GM18508 (cell line): ENCODE measurements around the gene LAMB4.

Source experiments
- ATAC-seq: cut with Tn5 transposase; IDR thresholded peaks from one replicate; pipeline ENCODE4 v1.9.1; 2021; ENCODE audit warnings: moderate number of reproducible peaks; ENCODE audit not compliant: insufficient read depth, unreplicated experiment

The LAMB4 gene

GRCh38 chr7:108083980-108084379 lies 46.2 kb downstream of the LAMB4 start:
- no peak for ATAC-seq

GRCh38 chr7:108079648-108080591 lies 50.2 kb downstream of the LAMB4 start:
- ATAC-seq, result no peak

- no peak for ATAC-seq
Measured at GRCh38 chr7:108079276-108079647, 50.9 kb downstream of the LAMB4 start.

- no peak for ATAC-seq
Measured at GRCh38 chr7:108078691-108079090, 51.5 kb downstream of the LAMB4 start.

GRCh38 chr7:108078211-108078673 lies 51.9 kb downstream of the LAMB4 start:
- ATAC-seq, result no peak

GRCh38 chr7:108077709-108078108 lies 52.5 kb downstream of the LAMB4 start:
- no peak for ATAC-seq

DNA sequence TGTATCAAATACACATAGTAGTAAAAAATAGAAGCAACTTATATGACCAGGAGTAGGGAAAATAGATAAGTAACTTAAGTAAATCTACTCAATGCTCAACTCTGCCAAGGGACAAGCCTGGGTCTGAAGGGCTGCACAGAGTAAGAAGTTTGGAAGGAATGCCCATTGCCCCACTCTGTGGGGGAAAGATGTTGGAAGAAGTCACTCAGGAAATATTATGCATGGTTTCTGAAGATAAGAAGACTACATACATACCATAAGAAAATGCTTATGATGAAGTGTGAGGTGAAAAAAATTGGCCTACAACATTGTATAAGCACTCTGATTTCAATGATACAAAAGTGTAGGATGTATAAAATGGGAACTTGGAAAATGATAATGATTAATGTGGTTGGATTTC lies 54.0 kb downstream of the LAMB4 start:
- no peak for ATAC-seq

DNA sequence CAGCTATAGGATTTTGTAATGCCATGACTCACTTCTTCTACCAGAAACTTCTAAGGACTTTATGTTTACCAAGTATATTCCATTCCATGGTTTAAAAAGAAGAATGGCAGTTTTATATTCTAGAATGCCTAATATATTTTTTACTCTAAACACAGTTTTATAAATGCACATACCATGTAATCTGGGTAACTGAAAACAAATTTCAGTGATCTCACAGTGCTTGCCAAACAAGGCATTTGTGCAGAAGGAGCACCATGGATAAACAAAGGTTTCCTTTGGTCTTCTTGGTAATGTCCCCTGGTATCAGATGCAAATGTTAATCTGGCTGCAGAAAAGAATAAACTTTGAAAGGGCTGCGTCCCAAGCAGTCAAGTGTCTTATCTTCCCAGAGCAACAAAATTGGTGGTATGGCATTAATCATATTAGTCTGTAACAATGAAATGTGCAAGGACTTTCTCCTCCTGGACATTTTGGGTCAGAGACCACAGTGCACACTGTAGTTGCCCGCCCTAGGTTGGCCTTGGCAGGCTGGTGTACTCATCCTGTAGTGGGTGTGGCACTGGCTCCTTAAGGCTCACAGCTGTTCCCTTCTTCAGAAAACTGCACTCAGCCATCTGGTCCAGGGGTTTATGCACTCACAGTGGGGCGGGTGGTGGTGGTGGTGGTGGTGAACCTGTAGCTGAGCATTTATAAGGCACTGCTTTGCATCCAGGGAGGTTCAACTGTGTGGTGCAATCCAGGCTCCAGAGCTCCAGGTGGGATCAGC lies 56.7 kb downstream of the LAMB4 start:
- ATAC-seq, result no peak

DNA sequence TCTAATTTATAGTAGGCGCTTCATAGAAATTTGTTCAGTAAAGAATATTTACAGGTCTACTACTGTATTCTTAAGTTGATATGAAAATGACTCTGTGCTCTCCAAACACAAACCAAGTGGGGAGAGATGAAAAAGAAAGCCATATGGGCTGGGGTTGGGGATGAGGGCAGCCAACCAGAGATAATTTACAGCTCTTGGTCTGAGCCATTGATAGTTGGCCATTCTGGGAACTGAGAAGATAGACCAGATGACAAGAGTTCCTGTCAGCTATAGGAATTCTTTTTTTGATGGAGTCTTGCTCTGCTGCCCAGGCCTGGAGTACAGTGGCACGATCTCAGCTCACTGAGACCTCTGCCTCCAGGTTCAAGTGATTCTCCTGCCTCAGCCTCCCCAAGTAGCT lies 57.4 kb downstream of the LAMB4 start:
- ATAC-seq, result no peak

- ATAC-seq, result no peak
Measured at GRCh38 chr7:108072116-108072515, 58.0 kb downstream of the LAMB4 start.

DNA sequence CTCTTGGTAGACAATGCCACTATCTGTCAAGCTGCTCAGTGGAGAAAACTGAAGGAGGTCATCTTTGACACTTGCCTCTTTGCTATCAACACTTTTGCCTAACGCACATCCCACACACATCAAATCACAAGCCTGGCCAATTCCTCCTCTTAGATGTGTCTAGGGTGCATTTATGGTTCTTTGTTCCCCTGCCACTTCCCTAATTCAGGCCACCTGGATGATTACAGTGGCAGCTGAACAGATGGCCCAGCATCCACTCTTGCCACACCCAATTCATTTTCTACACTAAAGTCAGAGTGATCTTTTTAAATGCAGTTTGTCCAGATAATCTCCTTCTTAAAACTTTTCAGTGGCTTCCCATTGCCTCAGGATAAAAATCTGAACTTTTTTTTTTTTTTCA lies 58.6 kb downstream of the LAMB4 start:
- no peak for ATAC-seq

DNA sequence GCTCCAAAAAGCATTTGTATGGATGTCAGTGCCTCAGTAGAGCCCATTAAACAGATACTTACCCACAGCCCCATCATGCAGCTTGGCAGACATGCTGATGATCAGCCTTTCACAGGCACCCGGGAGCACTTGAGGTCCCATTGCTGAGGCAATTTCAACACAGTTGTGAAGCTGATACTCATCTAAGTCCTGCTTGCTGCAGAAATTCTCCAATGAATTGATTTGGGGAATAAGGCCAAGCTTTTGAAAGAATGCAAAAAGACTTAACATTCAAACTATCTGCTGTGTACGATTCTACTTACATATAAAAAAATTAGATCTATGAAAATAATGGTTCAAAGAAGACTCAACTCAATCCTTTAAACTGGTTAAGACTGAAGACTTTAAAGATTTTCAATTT lies 60.5 kb downstream of the LAMB4 start:
- ATAC-seq, result no peak

- no peak for ATAC-seq
Measured at GRCh38 chr7:108067844-108068243, 62.3 kb downstream of the LAMB4 start.

- ATAC-seq, result no peak
Measured at GRCh38 chr7:108066486-108066885, 63.7 kb downstream of the LAMB4 start.

DNA sequence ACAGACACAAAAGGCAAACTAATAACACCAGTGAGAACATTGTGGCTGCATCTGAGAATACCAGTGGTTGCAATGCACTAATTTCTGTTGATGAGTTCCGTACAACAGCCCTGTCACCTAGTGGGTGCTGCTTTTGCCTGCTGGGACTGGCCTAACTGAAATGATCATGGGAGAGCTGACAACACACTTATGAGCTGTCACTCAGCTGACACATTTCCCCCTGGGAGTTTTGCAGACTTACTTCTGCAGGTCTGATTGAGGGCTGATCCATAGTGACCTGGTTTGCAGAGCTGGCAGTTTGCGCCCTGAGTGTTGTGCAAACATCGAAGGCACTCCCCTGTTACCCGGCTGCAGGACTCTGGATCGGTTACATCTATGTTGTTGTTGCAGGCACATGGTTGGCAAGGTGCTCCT lies 66.6 kb downstream of the LAMB4 start:
- no peak for ATAC-seq

GRCh38 chr7:108062250-108063014 lies 67.7 kb downstream of the LAMB4 start:
- ATAC-seq, result no peak

DNA sequence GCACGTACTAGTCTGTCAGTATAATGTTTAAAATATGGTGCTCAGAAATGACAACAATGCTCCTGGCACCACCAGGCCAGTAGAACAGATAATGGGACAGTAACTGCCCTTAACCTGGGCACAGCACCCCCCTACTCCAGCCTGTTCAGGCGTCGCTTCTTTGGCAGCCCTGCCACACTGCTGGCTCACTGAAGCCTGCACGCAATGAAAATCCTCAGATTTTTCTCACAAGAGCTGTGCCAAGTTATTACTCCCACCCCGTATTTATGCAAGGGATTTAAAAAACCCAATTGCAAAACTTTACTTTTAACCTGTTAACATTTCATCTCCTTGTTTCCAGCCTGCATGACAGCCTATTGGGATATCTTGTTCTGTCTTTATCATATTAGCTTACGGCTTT lies 70.6 kb downstream of the LAMB4 start:
- ATAC-seq, result no peak

- ATAC-seq, result no peak
Measured at GRCh38 chr7:108057951-108058481, 72.1 kb downstream of the LAMB4 start.

- ATAC-seq, result no peak
Measured at GRCh38 chr7:108055611-108056021, 74.5 kb downstream of the LAMB4 start.

GRCh38 chr7:108054537-108054936 lies 75.6 kb downstream of the LAMB4 start:
- ATAC-seq, result no peak
